Measurements from ENCODE around the gene PAQR3. TPM values are rescaled to one million over a fixed set of nuclear protein-coding genes. Genes with fewer than 3 reads are reported as not detected.

Gene PAQR3
- total and polyA plus RNA-seq, 2 of the 8 experiments (the other 6 are each of a cell fraction or from before 2014, with no cell fraction given) = 28.9 to 35.2 TPM

DNA sequence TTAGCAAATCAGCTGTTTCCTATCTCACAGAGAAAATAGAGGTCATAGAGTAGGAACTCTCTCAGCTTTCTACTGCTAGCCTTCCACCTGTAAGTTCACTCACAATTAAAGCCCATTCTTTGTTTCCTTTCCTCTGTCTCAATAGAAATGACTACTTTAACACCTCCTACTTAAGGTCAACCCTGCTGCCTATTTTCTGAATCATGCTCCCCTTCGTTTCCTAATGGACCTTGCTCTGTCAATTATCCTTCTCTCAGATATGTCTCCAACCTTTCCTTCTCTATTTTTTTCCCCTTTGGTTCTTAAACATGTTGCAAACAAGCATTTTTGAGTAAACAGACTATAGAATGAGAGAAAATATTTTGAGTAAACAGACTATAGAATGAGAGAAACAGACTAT, 5.1 kb upstream of the PAQR3 start:
- H4K20me1 ChIP-seq (replicated peaks in 1 of 2; ENCODE audit: control insufficient read depth in 1 of 2, insufficient read depth in 2 of 2, low read length in 2 of 2) = peaks cover 0 to 2% of the 10 kb centered on the region in 2 experiments
- H2BK15ac ChIP-seq (ENCODE audit: low read length) = no peak overlapping the region
- no peak for FAIRE-seq
- ChIA-PET POLR2A (ENCODE audit: partially characterized antibody) (no interaction called here), CTCF (ENCODE audit: partially characterized antibody) (no interaction called here)
- H3K36me3 ChIP-seq (ENCODE audit: control insufficient read depth in 2 of 4, insufficient read depth in 4 of 4, low read length in 3 of 4) = no peaks in the 10 kb centered on the region
- H3K4me3 ChIP-seq (ENCODE audit: extremely low read depth in 1 of 4, insufficient read depth in 2 of 4, low read depth in 3 of 4, low read length in 4 of 4) = no peak overlapping the region
- no peak overlapping the region for H4K8ac ChIP-seq (ENCODE audit: extremely low read depth, insufficient read depth, low read length)
- H2BK5ac ChIP-seq (ENCODE audit: low read depth, low read length) = no peak overlapping the region
- H3K56ac ChIP-seq (replicated peaks; ENCODE audit: insufficient read length, low read depth, low read length) = no peak overlapping the region
- peaks cover 0 to 2% (median 0%) of the 10 kb centered on the region in 4 experiments; a peak in 1 of 7 replicates for H3K4me1 ChIP-seq (replicated peaks in 1 of 4; ENCODE audit: control insufficient read depth in 3 of 4, insufficient read depth in 4 of 4, low read length in 3 of 4)
- no peak overlapping the region for H3K9ac ChIP-seq (replicated peaks in 1 of 4; ENCODE audit: extremely low read depth in 1 of 4, low read depth in 3 of 4, low read length in 3 of 4)
- no peak overlapping the region for H2BK20ac ChIP-seq (ENCODE audit: low read length)
- H2AFZ ChIP-seq (ENCODE audit: low read length) = no peak overlapping the region
- no peak for DNase-seq (ENCODE audit: low read depth in 1 of 2, low spot score in 2 of 2)
- H3K79me2 ChIP-seq (ENCODE audit: control insufficient read depth in 1 of 2, insufficient read depth in 2 of 2, low read length in 2 of 2) = no peaks in the 10 kb centered on the region
- no peak overlapping the region for H2BK120ac ChIP-seq (replicated peaks; ENCODE audit: low read depth, low read length)
- no peak overlapping the region for H4K5ac ChIP-seq (ENCODE audit: insufficient read length, low read depth, low read length)
- H3K14ac ChIP-seq (ENCODE audit: insufficient read length) = no peak overlapping the region
- H2BK12ac ChIP-seq (ENCODE audit: low read depth, low read length) = no peak overlapping the region
- no peak overlapping the region for H3K4ac ChIP-seq (replicated peaks; ENCODE audit: insufficient read length, low read depth, low read length)
- no peaks in the 10 kb centered on the region for H3K79me1 ChIP-seq (ENCODE audit: low read depth, low read length)
- no peak overlapping the region for H3K27ac ChIP-seq (ENCODE audit: low read depth, low read length)
- no peak overlapping the region for H3K18ac ChIP-seq (ENCODE audit: extremely low read depth, low read length)
- H3K23ac ChIP-seq (ENCODE audit: insufficient read length) = no peak overlapping the region
- H4K91ac ChIP-seq (replicated peaks; ENCODE audit: insufficient read length, low read length) = no peak overlapping the region
- no peaks in the 10 kb centered on the region for H3K9me3 ChIP-seq (ENCODE audit: insufficient read depth in 2 of 2, low read depth in 1 of 2, low read length in 1 of 2)
- H3K23me2 ChIP-seq (ENCODE audit: low read depth, low read length) = no peaks in the 10 kb centered on the region; the same call in 1 of the 2 replicates
- 88% methylated on average over 1 of the region's 1 CpG; no CpG with 5 or more reads in 1 of the 2 experiments for WGBS, 2 experiments (ENCODE audit: extremely low coverage in 1 of 2, insufficient coverage in 1 of 2, insufficient read length in 1 of 2, insufficient replicate concordance in 2 of 2, low coverage in 1 of 2, low lambda C conversion rate in 2 of 2, missing lambda C conversion rate in 1 of 2)
- no peak overlapping the region for H2AK5ac ChIP-seq (ENCODE audit: low read depth, low read length)
- peaks cover 0 to 13% (median 3%) of the 10 kb centered on the region in 4 experiments; a peak in 4 of 7 replicates for H3K27me3 ChIP-seq (replicated peaks in 1 of 4; ENCODE audit: control insufficient read depth in 3 of 4, extremely low read depth in 1 of 4, insufficient read depth in 3 of 4, low read length in 3 of 4)
- H3K4me2 ChIP-seq (ENCODE audit: insufficient read depth in 1 of 2, low read depth in 2 of 2, low read length in 2 of 2) = no peak overlapping the region
- no peak for TF ChIP-seq SIX5 (IDR thresholded peaks at IDR 0.05; ENCODE audit: low read depth, low read length)

All from H1 (cell line).